Right ventricle myocardium superior (tissue), 1 donor: ENCODE measurements around the gene CIB4. TPM values are rescaled to one million over a fixed set of nuclear protein-coding genes. Genes with fewer than 3 reads are reported as not detected.

ENCODE experiments used
- ATAC-seq: fragments of 200-7000 bp; cut with Tn5 transposase; one replicate; pipeline ENCODE4 v1.9.1; 2020; ENCODE audit warnings: mild to moderate bottlenecking; ENCODE audit not compliant: poor library complexity
- DNase-seq: peaks from one replicate; pipeline ENCODE4 v3.0.0-alpha.2; 2020
- intact Hi-C: fragments of 100-400 bp; cut with DNase I; formaldehyde crosslinking; loops from one replicate; pipeline ENCODE4 v1.11.2; 2022
- total RNA-seq: library from RNA; stranded (reverse); fragmentation: NEBNext Ultra II Directional; extraction: Animal tissue kit (Norgen Biotek cat#: 25700); gene quantifications from one replicate; pipeline ENCODE4 v1.2.1, GENCODE V29; 2021
- donor health status: DM: no; HTN: yes; CAD: no; lungs with severe emphysema.

CIB4 gene
- total RNA-seq, 1 donor from 2014 or later, result not detected

DNA sequence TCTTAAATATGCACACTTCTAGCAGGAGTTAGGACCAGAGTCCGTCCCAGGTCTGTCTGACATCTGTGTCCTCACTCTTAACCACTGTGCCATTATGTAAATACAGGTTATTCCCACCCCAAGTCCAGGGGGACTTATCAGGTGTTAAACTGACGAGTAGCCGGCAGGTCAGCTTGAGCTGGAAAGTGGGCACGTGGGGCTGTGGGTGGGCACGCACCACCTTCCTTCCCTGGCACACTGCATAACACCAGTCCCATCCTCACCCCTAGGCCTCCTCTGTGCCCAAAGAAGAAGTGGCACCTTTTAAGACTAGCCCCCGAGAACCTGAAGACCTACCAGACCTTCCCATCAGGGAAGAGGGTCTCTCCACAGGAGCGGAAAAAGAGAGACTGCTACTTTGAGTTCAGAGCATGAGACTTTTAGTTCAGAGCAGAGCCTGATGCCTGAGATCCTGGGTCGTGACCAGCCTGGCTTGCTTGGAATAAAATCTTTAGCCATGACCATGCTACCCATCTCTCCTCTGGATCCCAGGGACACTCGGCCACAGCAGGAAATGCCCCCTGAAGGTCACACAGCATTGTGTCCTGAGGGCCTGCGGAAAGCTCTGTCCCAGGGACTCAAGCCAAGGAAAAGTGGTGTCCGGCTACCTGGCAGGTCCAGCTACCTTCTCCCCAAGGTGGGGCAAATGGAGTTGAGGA lies 62.0 kb downstream of the CIB4 start:
- intact Hi-C loops, result loop anchor here (10.0 kb wide), 1 partner anchor 74 kb away; no protein-coding TSS in a partner anchor
- DNase-seq (peak; percentile 29), ATAC-seq (no peak)

DNA sequence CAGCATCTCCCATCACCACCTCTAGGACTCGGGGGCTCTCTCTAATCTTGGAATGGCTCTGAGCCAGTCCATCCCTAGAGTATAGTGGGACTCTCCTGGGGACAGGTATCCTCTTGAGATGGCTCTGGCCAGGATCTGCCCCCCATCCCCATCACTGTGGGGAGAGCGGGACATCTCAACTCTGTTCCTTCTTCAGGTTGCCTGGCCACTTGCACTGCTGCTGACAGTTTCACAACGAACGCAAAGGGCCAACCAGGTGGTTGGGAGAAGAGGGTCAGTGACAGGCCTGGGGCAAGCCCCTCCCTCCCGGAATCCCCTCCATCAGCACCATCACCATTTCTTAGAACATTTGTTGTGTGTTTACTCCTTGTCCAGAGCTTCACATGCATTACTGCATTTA lies 62.6 kb downstream of the CIB4 start:
- peak; percentile 20 for DNase-seq
- intact Hi-C loops, result loop anchor here (10.0 kb wide), 1 partner anchor 74 kb away; no protein-coding TSS in a partner anchor

DNA sequence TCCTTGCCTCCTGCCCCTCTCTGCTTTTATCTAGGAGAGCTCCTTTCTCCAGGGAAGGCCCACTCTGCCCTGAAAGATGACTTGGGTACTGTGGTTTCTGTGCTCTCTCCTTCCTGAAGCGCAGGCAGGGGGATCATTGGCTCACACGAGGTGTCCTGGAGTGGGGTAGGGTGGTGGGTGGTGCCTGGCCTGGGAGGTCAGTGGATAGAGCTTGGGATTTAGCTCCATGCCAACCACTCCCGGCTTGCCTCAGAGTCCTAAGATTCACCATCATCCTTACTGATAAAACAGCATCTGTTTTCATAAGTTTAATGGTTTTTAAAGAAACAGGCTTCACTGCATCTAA lies 63.1 kb downstream of the CIB4 start:
- ATAC-seq, result no peak
- DNase-seq, result peak; percentile 18
- intact Hi-C loops, result loop anchor here (10.0 kb wide), 1 partner anchor 73 kb away; no protein-coding TSS in a partner anchor

More for the DNA sequence above, 62.6 kb downstream of the CIB4 start:
- no peak for ATAC-seq

DNA sequence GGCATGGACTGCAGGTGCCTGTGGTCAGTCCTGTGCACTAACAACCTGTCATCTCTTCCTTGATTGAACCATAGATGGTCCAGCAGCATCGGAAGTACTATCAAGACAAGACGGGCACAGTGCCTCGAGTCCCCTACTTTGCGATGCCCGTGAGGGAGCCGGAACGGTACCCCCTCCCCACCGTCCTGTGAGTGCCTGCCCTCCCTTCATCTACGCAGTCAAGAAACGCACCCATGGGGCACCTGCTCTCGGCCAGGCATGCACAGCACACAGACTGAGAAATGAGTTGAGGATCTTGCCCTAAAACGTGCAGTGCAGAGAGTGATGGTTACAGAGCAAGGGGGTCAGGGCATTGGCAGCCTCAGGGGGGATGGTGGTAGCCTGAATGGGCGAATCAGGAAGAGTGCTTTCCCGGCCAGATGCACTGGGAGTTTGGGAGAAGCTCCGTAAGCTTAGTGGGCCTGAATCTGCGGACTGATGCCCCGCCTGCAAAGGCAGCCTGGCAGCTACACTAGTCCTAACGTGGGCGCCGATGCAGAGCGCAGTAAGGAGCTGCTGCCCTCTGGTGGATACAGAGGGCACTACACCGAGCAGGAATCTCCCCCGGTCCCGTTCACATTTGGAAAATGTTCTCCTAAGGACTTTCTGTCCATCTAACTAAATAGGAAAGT lies 63.6 kb downstream of the CIB4 start:
- DNase-seq (peak; percentile 69), ATAC-seq (peak; percentile 81)
- intact Hi-C loops, result loop anchor here (10.0 kb wide), 1 partner anchor 73 kb away; no protein-coding TSS in a partner anchor

DNA sequence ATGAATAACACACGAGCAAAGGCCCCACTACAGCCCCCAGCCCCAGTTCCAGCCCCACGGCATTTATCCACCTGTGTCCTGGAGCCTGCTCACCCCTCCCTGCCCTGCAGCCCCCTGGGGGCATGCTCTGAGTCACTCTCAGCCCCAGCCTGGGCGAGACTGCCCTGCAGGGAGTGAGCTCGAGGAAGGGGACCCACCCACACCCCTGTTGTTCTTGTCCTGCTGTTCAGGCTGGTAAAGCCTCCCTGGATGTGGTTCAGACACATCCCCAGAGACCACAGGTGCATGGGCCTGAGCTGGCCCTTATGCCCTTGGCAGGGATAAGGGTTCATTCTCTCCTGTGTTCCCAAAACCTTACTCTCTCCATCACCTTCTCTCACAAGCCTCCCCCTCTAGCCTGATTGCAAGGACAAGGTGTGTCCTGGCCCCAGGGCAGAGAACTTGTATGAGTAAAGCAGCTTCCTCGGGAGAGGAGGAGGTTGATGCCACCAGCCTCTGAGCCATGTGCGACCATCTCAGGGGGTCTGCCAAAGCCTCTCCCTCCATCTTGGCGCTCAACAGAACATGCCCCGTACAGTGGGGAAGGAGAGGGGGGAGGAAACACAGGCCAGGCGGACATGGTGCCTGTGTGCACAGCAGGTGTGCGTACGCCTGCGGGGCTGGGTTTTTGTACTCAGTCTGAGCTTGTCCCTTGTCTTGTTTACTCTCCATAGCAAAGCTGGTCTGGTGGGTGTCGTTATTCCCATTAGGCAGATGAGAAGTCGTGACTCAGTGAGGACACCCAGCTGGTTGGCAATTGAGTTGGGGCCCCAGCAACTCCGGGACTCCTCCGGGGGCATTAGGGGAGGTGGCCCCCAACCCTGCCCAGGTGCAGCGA lies 64.4 kb downstream of the CIB4 start:
- DNase-seq, result peak; percentile 30
- intact Hi-C loops, result loop anchor here (10.0 kb wide), 1 partner anchor 72 kb away; no protein-coding TSS in a partner anchor
- ATAC-seq, result no peak

DNA sequence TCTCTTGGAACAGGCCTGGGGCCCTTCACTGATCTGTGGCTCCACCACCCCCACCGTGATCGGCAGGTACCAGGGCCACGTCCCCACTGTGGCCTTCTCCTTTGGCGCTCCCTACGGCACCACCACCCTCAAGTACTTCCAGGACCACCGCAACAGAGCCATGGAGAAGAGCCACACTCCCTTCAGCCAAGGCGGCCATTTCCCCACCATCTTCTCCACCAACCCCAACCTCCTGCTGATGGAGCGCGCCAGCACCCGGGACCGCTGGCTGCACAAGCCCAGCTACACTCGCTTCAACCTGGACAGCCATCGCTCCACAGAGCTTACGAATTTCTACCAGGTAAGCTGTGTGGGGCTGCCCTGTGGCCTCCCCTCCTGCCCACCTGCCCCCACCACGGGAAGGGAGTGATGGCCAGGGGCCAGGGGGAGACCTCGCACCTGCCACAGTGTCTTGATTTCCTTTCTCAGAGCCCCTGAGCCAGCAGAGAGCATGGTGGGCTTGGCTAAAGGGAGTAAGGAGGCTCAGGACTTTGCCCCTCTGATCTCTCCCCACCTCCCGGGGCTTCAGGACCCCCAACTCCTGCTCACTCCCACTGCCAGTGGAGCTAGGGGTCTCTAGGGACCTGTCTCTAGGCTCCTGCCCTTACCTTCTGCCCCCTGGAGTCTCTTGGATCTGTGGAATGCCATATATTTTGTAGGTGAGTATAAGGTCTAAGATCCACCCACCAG lies 65.2 kb downstream of the CIB4 start:
- ATAC-seq (no peak), DNase-seq (peak; percentile 30)
- intact Hi-C loops, result loop anchor here (10.0 kb wide), 1 partner anchor 71 kb away; no protein-coding TSS in a partner anchor

DNA sequence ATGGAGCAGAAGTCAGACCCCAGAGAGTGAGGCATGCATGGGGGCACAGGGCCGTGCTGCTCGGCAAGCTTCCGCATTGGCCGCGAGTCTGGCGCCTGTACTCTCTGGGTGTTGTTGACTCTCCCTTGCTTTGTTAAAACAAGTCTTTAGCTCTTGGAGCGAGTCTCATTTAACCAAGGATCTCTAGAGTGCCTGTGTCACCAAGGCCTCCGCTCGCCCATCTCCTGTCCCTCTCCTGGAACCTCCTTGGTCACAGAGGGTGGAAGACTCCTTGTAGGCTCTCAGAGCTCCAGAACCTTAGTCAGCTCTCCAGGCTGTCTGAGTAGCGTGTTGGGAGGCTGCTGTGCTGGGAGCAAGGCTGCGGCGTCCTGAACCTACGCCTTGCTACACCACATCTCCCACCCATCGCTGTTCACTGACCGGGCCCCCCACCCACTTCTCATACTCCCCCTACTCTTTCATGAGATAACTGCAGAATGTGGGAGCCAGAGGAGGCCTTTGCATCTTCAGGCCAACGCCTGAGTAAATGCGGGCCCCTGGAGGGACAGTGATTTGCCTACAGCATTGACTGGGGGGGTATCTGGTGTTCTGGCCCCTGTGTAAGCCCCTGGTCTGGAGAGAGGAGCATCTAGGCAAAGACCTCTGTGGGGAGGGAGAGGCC lies 66.1 kb downstream of the CIB4 start:
- intact Hi-C loops, result loop anchor here (10.0 kb wide), 1 partner anchor 70 kb away; no protein-coding TSS in a partner anchor
- ATAC-seq (no peak), DNase-seq (peak; percentile 18)

DNA sequence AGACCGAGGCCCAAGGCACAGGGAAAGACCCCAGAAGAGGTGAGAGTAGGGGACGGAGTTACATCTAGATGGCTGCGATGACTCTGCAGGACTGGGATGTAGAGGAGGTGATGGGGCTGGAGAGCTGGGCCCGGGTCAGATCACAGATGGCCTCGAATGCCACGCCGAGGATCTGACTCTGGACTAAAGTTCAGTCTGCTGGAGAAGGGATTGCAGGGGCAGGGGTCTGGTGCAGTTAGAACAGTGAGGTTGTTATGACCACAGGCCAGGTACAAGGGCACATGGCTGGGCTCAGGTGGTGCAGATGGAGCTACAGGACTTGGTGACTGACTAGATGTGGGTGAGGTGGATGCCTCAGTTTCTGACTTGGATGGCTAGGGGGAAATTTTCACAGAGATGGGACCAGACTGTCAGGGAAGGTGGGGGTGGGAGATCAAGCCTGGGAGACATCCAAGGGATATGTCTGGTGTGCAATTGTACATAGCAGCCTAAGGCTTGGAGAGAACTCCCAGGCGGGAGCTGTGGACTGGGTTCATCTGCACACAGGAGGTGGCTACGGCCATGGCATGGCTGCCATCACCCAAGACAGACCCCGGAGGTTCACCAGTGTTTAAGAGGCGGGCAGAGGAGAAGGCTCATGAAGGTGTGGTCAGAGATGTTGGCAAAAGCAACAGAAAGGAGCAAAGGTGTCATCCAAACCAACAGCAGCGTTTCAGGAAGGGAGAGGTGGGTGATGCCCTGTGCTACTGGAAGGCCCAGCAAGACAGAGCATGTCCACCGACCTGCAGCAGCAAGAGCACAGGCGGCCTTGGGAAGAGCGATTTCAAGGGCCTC lies 66.9 kb downstream of the CIB4 start:
- ATAC-seq (no peak), DNase-seq (peak; percentile 27)
- intact Hi-C loops, result loop anchor here (10.0 kb wide), 1 partner anchor 69 kb away; no protein-coding TSS in a partner anchor

DNA sequence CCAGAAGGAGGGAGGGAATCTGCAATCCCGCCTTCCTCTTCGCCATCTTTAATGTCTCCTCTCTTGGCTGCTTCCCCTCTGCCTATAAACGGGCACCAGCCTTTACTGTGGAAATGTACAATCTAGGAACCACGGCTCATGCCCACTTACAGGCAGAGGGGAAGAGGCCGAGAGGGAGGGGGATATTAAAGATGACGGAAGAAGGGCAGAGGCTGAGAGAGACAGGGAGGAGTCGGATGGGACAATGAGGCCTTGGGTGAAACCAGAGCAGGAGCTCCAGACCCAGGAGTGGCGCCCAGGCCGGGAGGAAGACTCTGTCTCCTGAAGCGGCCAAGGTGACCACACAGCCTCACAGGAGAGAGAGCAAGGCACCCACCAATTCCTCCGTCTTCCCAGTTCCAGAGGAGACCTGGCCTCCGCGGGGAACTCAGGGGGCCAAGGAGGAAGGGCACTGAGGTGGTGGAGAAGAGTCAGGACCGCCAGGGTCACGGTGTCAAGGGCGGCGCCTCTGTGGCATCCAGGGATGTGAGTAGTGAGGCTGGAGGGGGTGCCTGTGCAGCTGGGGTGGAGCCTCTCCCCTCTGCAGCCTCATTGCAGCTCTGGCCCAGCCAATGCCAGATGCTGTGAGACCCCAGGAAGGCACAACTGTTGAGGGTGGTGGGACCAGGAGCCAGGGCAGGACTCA lies 67.8 kb downstream of the CIB4 start:
- intact Hi-C loops, result loop anchor here (10.0 kb wide), 1 partner anchor 69 kb away; no protein-coding TSS in a partner anchor
- DNase-seq (peak; percentile 26), ATAC-seq (no peak)

DNA sequence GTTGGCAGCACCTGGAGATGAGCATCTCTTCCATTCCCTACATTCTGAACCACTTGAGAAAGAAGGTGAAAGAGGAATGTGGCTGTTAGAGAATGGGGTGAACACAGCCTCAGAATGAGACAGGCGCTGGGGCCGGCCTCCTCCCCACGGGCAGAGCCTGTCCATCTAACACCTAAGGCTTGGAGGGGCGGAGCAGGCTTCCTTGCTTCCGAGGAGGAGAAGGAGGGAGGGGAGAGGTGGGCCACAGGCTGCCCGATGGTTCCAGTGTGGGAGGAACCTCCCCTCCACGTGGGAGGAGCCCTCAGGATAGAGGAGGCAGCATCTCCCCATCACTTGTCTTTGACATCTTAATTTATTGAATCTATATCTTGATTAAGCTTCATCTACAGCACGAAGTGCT lies 68.6 kb downstream of the CIB4 start:
- intact Hi-C loops, result loop anchor here (10.0 kb wide), 1 partner anchor 68 kb away; no protein-coding TSS in a partner anchor
- ATAC-seq, result no peak
- DNase-seq, result no peak

DNA sequence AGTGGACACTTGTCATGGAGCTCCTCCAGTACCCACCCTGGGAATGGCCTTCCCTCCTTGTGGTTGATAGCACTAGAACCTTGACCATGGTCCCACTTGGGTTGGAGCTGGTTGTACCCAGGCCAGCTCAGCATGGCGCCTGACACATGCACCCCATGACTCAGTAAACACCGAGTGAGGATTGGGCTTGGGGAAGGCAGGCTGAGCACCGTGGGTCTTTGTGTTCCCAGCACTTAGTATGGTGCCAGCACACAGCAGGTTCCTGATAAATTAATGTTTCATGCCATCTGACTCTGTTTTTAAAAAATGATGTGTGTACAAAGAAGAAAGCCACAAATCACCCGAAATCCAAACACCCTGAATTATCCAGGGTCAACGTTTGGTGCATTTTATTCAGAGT lies 69.8 kb downstream of the CIB4 start:
- intact Hi-C loops, result loop anchor here (10.0 kb wide), 1 partner anchor 67 kb away; no protein-coding TSS in a partner anchor
- no peak for DNase-seq
- no peak for ATAC-seq

DNA sequence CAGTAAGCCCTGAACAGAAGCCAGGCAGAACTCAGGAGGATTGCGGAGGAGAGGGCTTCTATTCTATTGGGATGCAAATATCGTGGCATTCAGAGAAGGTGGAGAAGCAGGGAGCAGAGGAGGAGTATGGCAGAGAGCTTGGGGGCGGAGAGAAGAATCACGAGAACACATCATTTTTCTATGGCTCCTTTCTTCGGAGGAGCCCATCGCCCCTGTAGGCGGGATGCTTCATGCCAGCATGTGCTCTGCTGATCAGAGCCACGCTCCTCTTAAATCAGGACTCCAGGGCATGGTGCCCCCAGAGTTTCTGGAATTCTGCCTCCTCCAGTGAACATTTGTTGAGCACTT lies 71.1 kb downstream of the CIB4 start:
- ATAC-seq, result no peak
- no peak for DNase-seq
- intact Hi-C loops, result loop anchor here (10.0 kb wide), 1 partner anchor 65 kb away; no protein-coding TSS in a partner anchor

DNA sequence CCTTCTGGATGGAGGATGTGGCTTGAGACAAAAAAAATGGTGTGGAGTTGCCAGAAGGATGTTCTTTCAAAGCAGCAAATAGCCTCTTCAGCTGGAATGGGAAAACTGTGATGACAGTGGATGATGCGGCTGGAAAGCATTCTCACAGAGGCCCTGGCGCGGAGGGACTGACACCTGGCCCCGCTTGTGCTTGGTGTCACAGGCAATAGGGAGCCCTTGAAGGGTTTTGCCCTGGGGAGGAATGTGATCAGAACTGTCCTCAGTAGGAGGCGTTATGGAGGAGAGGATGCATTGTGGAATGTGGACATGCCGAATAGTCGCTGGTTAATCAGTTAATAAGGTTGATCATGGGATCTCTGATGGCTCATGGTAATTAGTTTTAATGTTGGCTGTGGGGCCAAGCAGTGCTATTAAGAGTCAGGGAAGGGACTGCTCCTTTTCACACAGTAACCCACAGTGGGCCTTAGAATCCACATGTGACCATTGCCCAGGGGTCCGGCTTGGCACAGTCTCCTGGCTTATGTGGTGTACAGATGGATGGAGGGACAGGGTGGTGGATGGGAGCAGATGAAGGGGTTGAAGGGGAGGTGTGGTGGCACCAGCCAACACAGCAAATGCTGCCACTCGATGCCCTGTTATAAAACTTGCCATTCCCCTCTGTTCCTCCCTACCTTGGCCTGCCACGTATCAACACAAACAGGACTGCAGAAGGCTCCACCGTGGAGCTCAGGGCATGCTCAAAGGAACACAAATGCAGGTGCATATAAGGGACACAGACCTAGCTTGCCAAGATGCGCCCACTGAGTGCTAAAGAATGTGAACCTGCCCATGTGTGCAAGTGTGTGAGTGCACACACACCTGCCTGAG lies 71.7 kb downstream of the CIB4 start:
- DNase-seq, result no peak
- intact Hi-C loops, result loop anchor here (10.0 kb wide), 1 partner anchor 65 kb away; no protein-coding TSS in a partner anchor
- ATAC-seq, result no peak

DNA sequence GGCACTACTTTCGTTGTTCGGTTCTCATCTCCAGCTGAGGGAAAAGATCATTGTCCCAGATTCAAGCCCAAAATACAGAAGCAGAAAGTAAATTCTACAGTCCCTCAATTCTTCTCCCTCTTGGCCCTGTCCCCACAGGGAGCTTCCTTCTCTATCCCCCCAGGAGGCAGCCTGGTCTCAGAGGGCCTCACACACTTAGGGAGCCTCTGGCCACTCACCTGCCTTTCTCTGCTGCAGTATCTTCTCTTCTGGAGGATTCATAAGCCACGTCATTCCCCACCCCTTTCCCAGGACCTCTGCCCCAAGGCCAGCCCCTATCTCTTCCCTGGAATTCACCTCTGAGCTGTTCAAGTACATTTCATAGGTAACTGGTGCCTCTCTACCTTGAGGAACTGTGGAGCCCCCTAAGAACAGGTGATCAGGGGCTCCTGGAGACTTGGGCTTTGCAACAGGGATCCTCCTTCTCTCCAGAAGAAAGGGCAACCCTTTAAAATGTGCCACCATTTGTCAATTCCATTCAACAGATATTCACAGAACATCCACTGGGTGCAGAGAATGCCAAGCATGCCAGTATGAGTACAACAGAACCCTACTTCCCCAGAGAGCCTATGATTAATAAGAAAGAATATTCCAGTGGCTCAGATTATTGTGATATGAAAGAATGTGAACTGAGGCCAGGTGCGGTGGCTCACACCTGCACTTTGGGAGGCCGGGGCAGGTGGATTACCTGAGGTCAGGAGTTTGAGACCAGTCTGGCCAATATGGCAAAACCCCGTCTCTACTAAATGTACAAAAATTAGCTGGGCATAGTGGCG lies 72.9 kb downstream of the CIB4 start:
- no peak for DNase-seq
- intact Hi-C loops, result no loop called here
- no peak for ATAC-seq

DNA sequence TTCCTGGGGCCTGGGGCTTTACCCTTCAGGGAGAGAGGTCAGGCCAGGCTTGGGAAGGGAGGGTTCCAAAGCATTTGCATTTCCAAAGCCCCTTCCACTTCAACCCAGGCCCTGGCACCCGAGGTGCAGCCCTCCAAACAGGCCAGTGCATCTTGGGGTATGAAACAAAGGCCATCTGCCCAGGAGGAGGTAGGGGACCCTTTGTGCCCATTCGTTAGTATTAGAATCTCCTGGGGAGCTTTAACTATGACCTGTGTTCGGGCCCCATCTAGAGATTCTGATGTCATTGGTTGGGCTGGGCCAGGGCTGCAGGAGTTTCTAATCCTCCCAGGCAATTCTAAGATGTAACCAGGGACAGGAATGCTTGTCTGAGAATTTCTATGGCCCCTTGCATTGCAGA lies 73.6 kb downstream of the CIB4 start:
- intact Hi-C loops, result no loop called here
- ATAC-seq (no peak), DNase-seq (no peak)
